IMR-90 (cell line): ENCODE results near the gene RIPK3. TPM values are rescaled to one million over a fixed set of nuclear protein-coding genes. Genes with fewer than 3 reads are reported as not detected.

Experiments
- ATAC-seq: fragments of 200-7000 bp; cut with Tn5 transposase; 2 replicates; pipeline ENCODE4 v1.9.1; 2020; ENCODE audit warnings: low read depth, mild to moderate bottlenecking, moderate library complexity
- BruUV-seq: library from RNA; stranded (reverse); fragments of 400-500 nt; replicated peaks from 2 replicates; lab custom pipeline; 2021; lab: Mats Ljungman, UMichigan
- CTCF ChIA-PET: fragments of 300-600 bp; formaldehyde crosslinking; extraction: SDS; loops from one replicate; lab custom pipeline; 2021; ENCODE audit warnings: antibody characterized with exemption; lab: Yijun Ruan, JAX
- POLR2A ChIA-PET: fragments of 300-600 bp; sonication (Branson Sonifier 250); formaldehyde crosslinking; loops from one replicate; lab custom pipeline; 2022; ENCODE audit warnings: antibody characterized with exemption; ENCODE audit not compliant: unreplicated experiment; lab: Charles Lee
- DNase-seq: peaks from one replicate; pipeline ENCODE4 v3.0.0; 2013
- H2AFZ ChIP-seq: replicated peaks from 2 replicates; pipeline ENCODE3; 2013; ENCODE audit warnings: low read length, mild to moderate bottlenecking; ENCODE audit not compliant: poor library complexity
- H2AK5ac ChIP-seq: 2 replicates; pipeline ENCODE4 v1.6.1; 2013; ENCODE audit warnings: low read depth, low read length, inconsistent platforms
- H2AK9ac ChIP-seq: replicated peaks from 2 replicates; pipeline ENCODE3; 2013; ENCODE audit warnings: mild to moderate bottlenecking, low read depth, low read length, moderate library complexity; ENCODE audit not compliant: poor library complexity
- H2BK120ac ChIP-seq: 2 replicates; pipeline ENCODE4 v1.6.1; 2013; ENCODE audit warnings: low read depth, low read length, inconsistent platforms
- H2BK15ac ChIP-seq: 3 replicates; pipeline ENCODE4 v1.6.1; 2013; ENCODE audit warnings: low read depth, low read length, inconsistent platforms
- H2BK20ac ChIP-seq: 2 replicates; pipeline ENCODE4 v1.6.1; 2013; ENCODE audit warnings: low read depth, mild to moderate bottlenecking, inconsistent platforms, low read length, moderate library complexity
- H2BK5ac ChIP-seq: 2 replicates; pipeline ENCODE4 v1.6.1; 2013; ENCODE audit warnings: mild to moderate bottlenecking, low read depth, low read length, inconsistent platforms; ENCODE audit not compliant: poor library complexity, severe bottlenecking
- H3K14ac ChIP-seq: replicated peaks from 2 replicates; pipeline ENCODE4 v1.6.1; 2013; ENCODE audit warnings: low read depth, low read length, inconsistent platforms
- H3K18ac ChIP-seq: 2 replicates; pipeline ENCODE4 v1.6.1; 2013; ENCODE audit warnings: low read depth, low read length, control low read depth
- H3K23ac ChIP-seq: 2 replicates; pipeline ENCODE4 v1.6.1; 2013; ENCODE audit warnings: low read depth, low read length, inconsistent platforms
- H3K27ac ChIP-seq: 2 replicates; pipeline ENCODE4 v1.5.1; 2013; ENCODE audit warnings: mild to moderate bottlenecking, control low read depth, low read length; ENCODE audit not compliant: insufficient read depth
- H3K27me3 ChIP-seq: 2 replicates; pipeline ENCODE4 v1.6.1; 2013; ENCODE audit warnings: low read length; ENCODE audit not compliant: control insufficient read depth, insufficient read depth
- H3K36me3 ChIP-seq: 2 replicates; pipeline ENCODE4 v1.6.1; 2013; ENCODE audit warnings: low read length, mixed read lengths; ENCODE audit not compliant: control insufficient read depth, insufficient read depth
- H3K4ac ChIP-seq: 2 replicates; pipeline ENCODE4 v1.6.1; 2013; ENCODE audit warnings: low read depth, low read length, inconsistent platforms
- H3K4me1 ChIP-seq: 2 replicates; pipeline ENCODE4 v1.6.1; 2013; ENCODE audit warnings: low read length, mixed read lengths; ENCODE audit not compliant: control insufficient read depth, insufficient read depth
- H3K4me2 ChIP-seq: 2 replicates; pipeline ENCODE4 v1.6.1; 2013; ENCODE audit warnings: low read depth, mild to moderate bottlenecking, control low read depth, low read length, moderate library complexity
- H3K4me3 ChIP-seq: 2 replicates; pipeline ENCODE4 v1.5.1; 2013; ENCODE audit warnings: low read depth, mild to moderate bottlenecking, control low read depth, low read length, moderate library complexity; ENCODE audit not compliant: insufficient read depth
- H3K56ac ChIP-seq: 2 replicates; pipeline ENCODE4 v1.6.1; 2013; ENCODE audit warnings: low read length, inconsistent platforms; ENCODE audit not compliant: insufficient read depth; ENCODE audit errors: extremely low read depth
- H3K79me1 ChIP-seq, 2 experiments: 2 replicates each; pipeline ENCODE4 v1.6.1; 2013; ENCODE audit warnings: low read length in 2 of 2, inconsistent platforms in 1 of 2, low read depth in 1 of 2
- H3K9ac ChIP-seq: 2 replicates; pipeline ENCODE4 v1.6.1; 2013; ENCODE audit warnings: low read depth, low read length, control low read depth
- H3K9me1 ChIP-seq: 2 replicates; pipeline ENCODE4 v1.6.1; 2013; ENCODE audit warnings: low read length, inconsistent platforms; ENCODE audit not compliant: insufficient read depth
- H3K9me3 ChIP-seq: 2 replicates; pipeline ENCODE4 v1.6.1; 2013; ENCODE audit warnings: low read length; ENCODE audit not compliant: control insufficient read depth, insufficient read depth
- H4K20me1 ChIP-seq: 2 replicates; pipeline ENCODE4 v1.6.1; 2013; ENCODE audit warnings: low read length, inconsistent platforms; ENCODE audit not compliant: insufficient read depth
- H4K5ac ChIP-seq: 2 replicates; pipeline ENCODE4 v1.6.1; 2013; ENCODE audit warnings: mild to moderate bottlenecking, low read depth, low read length, control low read depth
- H4K8ac ChIP-seq, 2 experiments: 2 replicates each; pipeline ENCODE4 v1.6.1; 2013; ENCODE audit warnings: low read depth in 2 of 2, low read length in 2 of 2, control low read depth in 1 of 2, inconsistent platforms in 1 of 2
- H4K91ac ChIP-seq: 2 replicates; pipeline ENCODE4 v1.6.1; 2013; ENCODE audit warnings: low read depth, low read length, inconsistent platforms; ENCODE audit not compliant: insufficient read depth
- NFE2L2 ChIP-seq: fragments of 150-350 bp; IDR thresholded peaks from 2 replicates; pipeline ENCODE4 v1.6.1; 2016; ENCODE audit warnings: low read depth, mild to moderate bottlenecking, low read length
- WGBS, 2 experiments: methylation state at CpG; one replicate each; pipeline versions ENCODE4 v1.1.5 to v1.1.7; 2013; ENCODE audit warnings: missing lambda C conversion rate in 2 of 2; ENCODE audit not compliant: insufficient read length in 1 of 2; ENCODE audit errors: extremely low coverage in 2 of 2; 5-methylcytosine and 5-hydroxymethylcytosine counted together
- dilution Hi-C: fragments of 300-500 bp; cut with HindIII; formaldehyde crosslinking; loops from one replicate; pipeline ENCODE4 v1.14.3; 2018; ENCODE audit warnings: low sequenced_read_pairs; ENCODE audit not compliant: unreplicated experiment
- in situ Hi-C: fragments of 300-500 bp; cut with MboI; formaldehyde crosslinking; loops from 3 replicates; pipeline ENCODE4 v1.14.3; 2019; ENCODE audit warnings: low sequenced_read_pairs, inconsistent platforms, mixed read lengths
- intact Hi-C: fragments of 100-400 bp; cut with micrococcal nuclease; formaldehyde crosslinking; loops from 2 replicates; pipeline ENCODE4 v1.10.0; 2022
- polyA plus RNA-seq, 3 experiments: library from polyadenylated mRNA; depleted of rRNA; stranded (reverse); fragments of >200 nt; gene quantifications; 2 replicates each; pipeline ENCODE4 v1.2.3, GENCODE V29; 2012; ENCODE audit warnings: low replicate concordance in 1 of 3
- total RNA-seq: library from RNA; depleted of rRNA; stranded (reverse); fragments of >200 nt; gene quantifications from 2 replicates; pipeline ENCODE4 v1.2.3, GENCODE V29; 2012

Gene RIPK3
- total and polyA plus RNA-seq, 2 of the 4 experiments (the other 2 are of a cell fraction): 0.09 TPM; not detected in 1

DNA sequence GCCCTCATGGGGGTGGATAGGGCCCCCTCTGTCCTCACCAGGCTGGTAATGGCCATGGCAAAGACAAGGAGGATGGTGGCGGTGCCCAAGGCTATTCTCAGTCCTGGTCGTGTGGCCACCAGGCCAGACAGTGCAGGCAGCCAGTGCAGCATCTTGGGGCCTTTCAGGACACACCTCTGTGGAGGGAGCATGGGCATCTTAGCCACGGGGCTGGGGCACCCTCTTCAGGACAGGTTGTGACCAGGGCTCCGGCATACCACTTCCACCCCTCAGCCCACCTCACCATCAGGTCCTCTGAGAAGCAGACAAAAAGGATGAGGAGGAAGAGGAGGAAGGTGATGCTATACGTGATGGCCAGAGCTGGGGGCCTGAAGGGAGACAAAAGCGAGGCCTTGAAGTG is 15.8 kb downstream of the RIPK3 start:
- dilution Hi-C loops (no loop called here), intact Hi-C loops (no loop called here), in situ Hi-C loops (no loop called here)
- H4K20me1 ChIP-seq: no peaks in the 10 kb centered on the region
- no TSS peak for BruUV-seq
- no peak for TF ChIP-seq NFE2L2
- H2BK120ac ChIP-seq: no peak overlapping the region
- H3K36me3 ChIP-seq: no peaks in the 10 kb centered on the region
- DNase-seq: no peak
- no peak overlapping the region for H3K23ac ChIP-seq
- H3K4me1 ChIP-seq: no peaks in the 10 kb centered on the region
- H2BK15ac ChIP-seq: no peak overlapping the region
- H4K91ac ChIP-seq: no peak overlapping the region
- H3K9ac ChIP-seq: no peak overlapping the region
- no peak overlapping the region for H3K4me3 ChIP-seq
- H2BK5ac ChIP-seq: no peak overlapping the region
- H2AK9ac ChIP-seq: no peak overlapping the region
- H4K5ac ChIP-seq: no peak overlapping the region
- H3K9me1 ChIP-seq: no peaks in the 10 kb centered on the region; the same call in 1 of the 2 replicates
- no peak overlapping the region for H4K8ac ChIP-seq
- no peak overlapping the region for H3K56ac ChIP-seq
- H3K14ac ChIP-seq: no peak overlapping the region
- no peak overlapping the region for H3K4ac ChIP-seq
- WGBS, 2 experiments: 63% methylated on average over 2 of the region's 6 CpGs; no CpG with 5 or more reads in 1 of the 2 experiments
- H3K79me1 ChIP-seq: no peaks in the 10 kb centered on the region
- H2AK5ac ChIP-seq: no peak overlapping the region
- peaks cover 51% of the 10 kb centered on the region for H3K27me3 ChIP-seq
- H3K9me3 ChIP-seq: no peaks in the 10 kb centered on the region
- no peak overlapping the region for H2AFZ ChIP-seq
- no peak overlapping the region for H3K18ac ChIP-seq
- ATAC-seq: no peak
- no peak overlapping the region for H3K27ac ChIP-seq
- H3K4me2 ChIP-seq: no peak overlapping the region
- CTCF ChIA-PET: interaction anchor here (1.0 kb wide), 1 partner anchor 9 kb away, joined by 3 read pairs; no protein-coding TSS in a partner anchor
- no peak overlapping the region for H2BK20ac ChIP-seq
- POLR2A ChIA-PET: no interaction called here
